Body of pancreas (tissue), 4 donors: ENCODE results near the gene GALNT17. TPM values are rescaled to one million over a fixed set of nuclear protein-coding genes. Genes with fewer than 3 reads are reported as not detected.

Source experiments
- ATAC-seq: fragments of 150-250 bp; one replicate; pipeline ENCODE4 v1.9.1; 2016
- DNase-seq, 4 donors: peaks; one replicate each; pipeline ENCODE4 v3.0.0-alpha.2; 2019
- H3K27ac ChIP-seq, 4 donors: fragments of 200-600 bp; sonication (generic); 1 replicate in 3 of 4; 2 replicates in 1 of 4; pipeline versions ENCODE4 v1.5.1 to v1.6.1; 2016 to 2019; ENCODE audit warnings: mild to moderate bottlenecking in 1 of 4, mixed read lengths in 1 of 4, moderate library complexity in 1 of 4
- H3K27me3 ChIP-seq, 2 donors: fragments of 200-600 bp; sonication (generic); one replicate each; pipeline ENCODE4 v1.6.0; 2016; ENCODE audit warnings: mild to moderate bottlenecking in 1 of 2
- H3K36me3 ChIP-seq, 2 donors: fragments of 200-600 bp; sonication (generic); replicated peaks in 1 of 2; 2 replicates each; pipeline ENCODE4 v1.5.1; 2016; ENCODE audit warnings: low read depth in 2 of 2; ENCODE audit not compliant: insufficient read depth in 1 of 2
- H3K4me1 ChIP-seq: fragments of 200-600 bp; sonication (generic); one replicate; pipeline ENCODE4 v1.6.0; 2016
- H3K4me3 ChIP-seq, 2 donors: fragments of 200-600 bp; sonication (generic); 1 replicate in 1 of 2; 2 replicates in 1 of 2; pipeline ENCODE4 v1.5.1; 2016 to 2019
- H3K9me3 ChIP-seq, 3 donors: fragments of 200-600 bp; sonication (generic); 1 replicate in 2 of 3; 2 replicates in 1 of 3; pipeline ENCODE4 v1.5.1; 2016
- CTCF ChIP-seq, 7 experiments: fragments of 450-650 bp in 4 of 7; fragments of 200-600 bp in 3 of 7; sonication (generic) in 3 of 7; IDR thresholded peaks; one replicate each; pipeline ENCODE4 v1.5.1; 2016 to 2019; ENCODE audit warnings: antibody characterized with exemption in 7 of 7
- POLR2A ChIP-seq, 3 donors: fragments of 450-650 bp; IDR thresholded peaks; one replicate each; pipeline ENCODE4 v1.6.1; 2016; ENCODE audit warnings: antibody characterized with exemption in 3 of 3, mild to moderate bottlenecking in 2 of 3
- WGBS, 2 donors: methylation state at CpG; one replicate each; pipeline ENCODE4 v1.1.5; 2017; 5-methylcytosine and 5-hydroxymethylcytosine counted together
- intact Hi-C: fragments of 100-400 bp; cut with DNase I; formaldehyde crosslinking; loops from one replicate; pipeline ENCODE4 v1.15.1; 2023
- total RNA-seq, 2 donors: library from RNA; depleted of rRNA; stranded (reverse); fragments of >200 nt; gene quantifications; one replicate each; pipeline ENCODE4 v1.1.0, GENCODE V29; 2016

GALNT17 gene
- total RNA-seq, 2 donors from 2014 or later, result 6.5 to 27.4 TPM

GRCh38 chr7:71466448-71467145 lies 334.7 kb downstream of the GALNT17 start:
- TF ChIP-seq CTCF (IDR thresholded peaks at IDR 0.05) (no peak), POLR2A (IDR thresholded peaks at IDR 0.05) (no peak)
- ATAC-seq (no peak), DNase-seq (no peak)
- Histone ChIP-seq H3K4me3 (no peak overlapping the region), H3K4me1 (no peaks in the 10 kb centered on the region), H3K9me3 (no peaks in the 10 kb centered on the region), H3K27ac (no peak overlapping the region), H3K27me3 (no peaks in the 10 kb centered on the region), H3K36me3 (no peaks in the 10 kb centered on the region)
- intact Hi-C loops, result no loop called here
- 56 to 76% methylated on average over 5 of the region's 5 CpGs for WGBS, 2 donors

GRCh38 chr7:71470326-71470725 lies 338.4 kb downstream of the GALNT17 start:
- H3K4me3 ChIP-seq, result no peak overlapping the region
- DNase-seq (no peak), ATAC-seq (no peak)
- 84 to 93% methylated on average over 6 of the region's 6 CpGs for WGBS, 2 donors
- no peaks in the 10 kb centered on the region for H3K27me3 ChIP-seq
- TF ChIP-seq POLR2A (IDR thresholded peaks at IDR 0.05), result no peak
- no peak for TF ChIP-seq CTCF (IDR thresholded peaks at IDR 0.05)
- intact Hi-C loops, result no loop called here
- H3K36me3 ChIP-seq, result no peaks in the 10 kb centered on the region
- peaks cover 0 to 4% (median 0%) of the 10 kb centered on the region in 3 donors for H3K9me3 ChIP-seq
- no peak overlapping the region for H3K27ac ChIP-seq
- no peaks in the 10 kb centered on the region for H3K4me1 ChIP-seq

GRCh38 chr7:71470830-71471229 lies 338.9 kb downstream of the GALNT17 start:
- ATAC-seq, result no peak
- DNase-seq, result no peak
- Histone ChIP-seq H3K27ac (no peak overlapping the region), H3K4me1 (no peaks in the 10 kb centered on the region), H3K36me3 (no peaks in the 10 kb centered on the region), H3K9me3 (peaks cover 0 to 4% (median 0%) of the 10 kb centered on the region in 3 donors), H3K27me3 (no peaks in the 10 kb centered on the region), H3K4me3 (no peak overlapping the region)
- TF ChIP-seq CTCF (IDR thresholded peaks at IDR 0.05) (no peak), POLR2A (IDR thresholded peaks at IDR 0.05) (no peak)
- WGBS, 2 donors, result 70 to 83% methylated on average over 1 of the region's 1 CpG
- intact Hi-C loops, result no loop called here

GRCh38 chr7:71472962-71473361 lies 341.0 kb downstream of the GALNT17 start:
- intact Hi-C loops, result no loop called here

More at GRCh38 chr7:71472962-71473361, 341.0 kb downstream of the GALNT17 start:
- H3K9me3 ChIP-seq, result peaks cover 0 to 4% (median 0%) of the 10 kb centered on the region in 3 donors
- H3K36me3 ChIP-seq, result no peaks in the 10 kb centered on the region
- no peaks in the 10 kb centered on the region for H3K4me1 ChIP-seq
- WGBS, 2 donors, result 92 to 93% methylated on average over 2 of the region's 2 CpGs
- no peak for TF ChIP-seq POLR2A (IDR thresholded peaks at IDR 0.05)
- TF ChIP-seq CTCF (IDR thresholded peaks at IDR 0.05), result no peak
- DNase-seq (no peak), ATAC-seq (no peak)
- H3K27me3 ChIP-seq, result no peaks in the 10 kb centered on the region
- H3K27ac ChIP-seq, result no peak overlapping the region
- no peak overlapping the region for H3K4me3 ChIP-seq
